ENCODE results near the gene ZFYVE28.

GRCh38 chr4:2388429-2389182, 29.8 kb downstream of the ZFYVE28 start:
- TF ChIP-seq CTCF (IDR thresholded peaks at IDR 0.05): no peak
- TF ChIP-seq POLR2AphosphoS5 (IDR thresholded peaks at IDR 0.05; ENCODE audit: insufficient read depth in 1 of 2, low read depth in 1 of 2): no peak
- no peak for TF ChIP-seq POLR2A (IDR thresholded peaks at IDR 0.05)

Measured in vagina (tissue), 2 donors.